Activated CD8-positive, alpha-beta T cell treated with anti-CD3 and anti-CD28 coated beads for 36 hours (primary cell): ENCODE data around the gene LSP1. TPM values are rescaled to one million over a fixed set of nuclear protein-coding genes. Genes with fewer than 3 reads are reported as not detected.

Experiments
- ATAC-seq: fragments of 200-7000 bp; cut with Tn5 transposase; one replicate; pipeline ENCODE4 v1.10.0; 2021; ENCODE audit warnings: mild to moderate bottlenecking, moderate library complexity
- CTCF ChIA-PET: fragments of 350-600 bp; sonication (Branson Sonifier 250); formaldehyde crosslinking; loops from one replicate; lab custom pipeline; 2021; ENCODE audit warnings: antibody characterized with exemption; lab: Charles Lee
- POLR2A ChIA-PET: fragments of 350-600 bp; sonication (Branson Sonifier 250); formaldehyde crosslinking; loops from one replicate; lab custom pipeline; 2021; ENCODE audit warnings: antibody characterized with exemption; lab: Charles Lee
- DNase-seq: peaks from one replicate; pipeline ENCODE4 v3.0.0-alpha.2; 2020
- H3K27ac Mint-ChIP-seq: one replicate; pipeline ENCODE4 v1.8.0; 2021; ENCODE audit warnings: mild to moderate bottlenecking, mixed read lengths
- H3K27me3 Mint-ChIP-seq: one replicate; pipeline ENCODE4 v1.8.0; 2021; ENCODE audit warnings: mixed read lengths
- H3K36me3 Mint-ChIP-seq: one replicate; pipeline ENCODE4 v1.8.0; 2021; ENCODE audit warnings: low read depth, mixed read lengths
- H3K4me1 Mint-ChIP-seq: one replicate; pipeline ENCODE4 v1.8.0; 2021; ENCODE audit warnings: low read depth, mixed read lengths
- H3K4me3 Mint-ChIP-seq: one replicate; pipeline ENCODE4 v1.8.0; 2021; ENCODE audit warnings: mild to moderate bottlenecking, moderate library complexity, mixed read lengths
- H3K9me3 Mint-ChIP-seq: one replicate; pipeline ENCODE4 v1.8.0; 2021; ENCODE audit warnings: mixed read lengths
- intact Hi-C: fragments of 100-400 bp; cut with micrococcal nuclease; formaldehyde crosslinking; loops from one replicate; pipeline ENCODE4 v1.10.0; 2022
- total RNA-seq, 2 experiments: library from RNA; stranded (reverse); gene quantifications; one replicate each; pipeline ENCODE4 v1.2.3, GENCODE V29; 2021
- TF ChIP-seq, protein P1 (sequence below): fragments of 200-600 bp; IDR thresholded peaks from one replicate; pipeline ENCODE4 v1.8.0; 2022; ENCODE audit warnings: antibody characterized with exemption, mild to moderate bottlenecking

Gene LSP1
- total RNA-seq, 2 experiments from 2014 or later, result 247 to 251 TPM

DNA sequence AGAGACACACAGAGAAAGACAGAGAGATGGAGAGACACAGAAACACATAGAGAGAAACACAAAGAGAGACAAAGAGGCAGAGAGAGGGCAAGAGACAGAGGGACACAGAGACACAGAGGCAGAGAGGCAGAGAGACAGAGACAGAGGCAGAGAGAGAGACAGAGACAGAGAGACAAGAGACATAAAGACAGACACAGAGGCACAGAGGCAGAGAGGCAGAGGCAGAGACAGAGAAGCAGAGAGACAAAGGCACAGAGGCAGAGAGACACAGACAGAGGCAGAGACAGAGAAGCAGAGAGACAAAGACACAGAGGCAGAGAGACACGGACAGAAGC, 7.8 kb upstream of the LSP1 start:
- Mint-ChIP-seq H3K9me3 (no peaks in the 10 kb centered on the region), H3K27ac (peak overlapping the region; percentile 91), H3K4me1 (peaks cover 53% of the 10 kb centered on the region), H3K36me3 (no peaks in the 10 kb centered on the region), H3K27me3 (no peaks in the 10 kb centered on the region), H3K4me3 (peak overlapping the region; percentile 57)
- ChIA-PET POLR2A (interaction anchor here (1.3 kb wide), 1 partner anchor 46 kb away, joined by 4 read pairs; the partner anchor contains the start of gene PRR33), CTCF (interaction anchor here (0.6 kb wide), 1 partner anchor 37 kb away, joined by 3 read pairs; no protein-coding TSS in a partner anchor)
- TF ChIP-seq, protein P1, sequence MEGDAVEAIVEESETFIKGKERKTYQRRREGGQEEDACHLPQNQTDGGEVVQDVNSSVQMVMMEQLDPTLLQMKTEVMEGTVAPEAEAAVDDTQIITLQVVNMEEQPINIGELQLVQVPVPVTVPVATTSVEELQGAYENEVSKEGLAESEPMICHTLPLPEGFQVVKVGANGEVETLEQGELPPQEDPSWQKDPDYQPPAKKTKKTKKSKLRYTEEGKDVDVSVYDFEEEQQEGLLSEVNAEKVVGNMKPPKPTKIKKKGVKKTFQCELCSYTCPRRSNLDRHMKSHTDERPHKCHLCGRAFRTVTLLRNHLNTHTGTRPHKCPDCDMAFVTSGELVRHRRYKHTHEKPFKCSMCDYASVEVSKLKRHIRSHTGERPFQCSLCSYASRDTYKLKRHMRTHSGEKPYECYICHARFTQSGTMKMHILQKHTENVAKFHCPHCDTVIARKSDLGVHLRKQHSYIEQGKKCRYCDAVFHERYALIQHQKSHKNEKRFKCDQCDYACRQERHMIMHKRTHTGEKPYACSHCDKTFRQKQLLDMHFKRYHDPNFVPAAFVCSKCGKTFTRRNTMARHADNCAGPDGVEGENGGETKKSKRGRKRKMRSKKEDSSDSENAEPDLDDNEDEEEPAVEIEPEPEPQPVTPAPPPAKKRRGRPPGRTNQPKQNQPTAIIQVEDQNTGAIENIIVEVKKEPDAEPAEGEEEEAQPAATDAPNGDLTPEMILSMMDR, result no peak
- ATAC-seq (peak; percentile 12), DNase-seq (no peak)
- intact Hi-C loops, result no loop called here

DNA sequence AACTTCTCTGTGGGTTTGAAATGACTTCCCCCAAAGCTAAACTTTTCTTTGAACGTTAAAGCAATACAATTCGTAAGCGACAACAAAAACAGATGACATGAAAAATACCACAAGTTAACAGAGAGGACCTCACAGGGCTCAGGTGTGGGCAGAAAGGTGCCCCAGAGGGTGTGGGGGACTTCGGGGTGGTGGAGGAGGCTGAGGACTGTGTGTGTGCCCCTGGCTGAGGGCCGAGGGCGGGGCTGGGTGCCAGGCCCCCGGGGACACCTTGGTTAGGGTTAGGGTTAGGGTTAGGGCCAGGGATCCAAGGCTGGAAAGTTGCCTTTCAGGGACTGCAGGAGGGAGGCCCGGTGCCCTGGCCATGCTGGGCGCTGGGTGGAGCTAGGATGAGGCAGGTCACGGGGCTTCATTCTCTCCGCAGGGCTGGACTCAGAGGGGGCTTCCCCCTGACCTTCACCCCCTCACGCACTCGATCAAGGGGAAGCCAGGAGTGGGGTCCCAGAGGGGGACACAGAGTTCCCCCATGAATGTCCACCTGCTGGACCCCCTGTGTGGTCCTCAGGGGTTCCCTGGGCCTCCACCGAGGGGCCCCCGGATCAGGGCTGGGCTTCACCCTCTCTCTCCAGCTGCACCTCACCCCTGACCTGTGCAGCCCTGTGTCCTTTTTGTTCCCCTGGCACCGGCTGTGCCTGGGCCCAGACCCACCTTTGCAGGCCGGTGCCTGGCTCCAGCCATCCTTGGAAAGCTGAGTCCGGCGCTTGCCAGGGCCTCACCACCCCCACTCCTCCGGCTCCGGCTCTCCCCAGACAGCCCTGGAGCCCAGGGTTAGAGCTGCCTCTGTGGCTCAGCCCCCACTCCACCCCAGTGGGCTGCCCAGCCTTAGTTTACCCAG, 7.1 kb upstream of the LSP1 start:
- ChIA-PET CTCF (interaction anchor here (0.6 to 5.5 kb wide), 6 partner anchors 13 to 193 kb away, joined by 3 to 26 read pairs (median 6); no protein-coding TSS in a partner anchor), POLR2A (interaction anchor here (0.7 to 1.3 kb wide), 5 partner anchors 10 to 102 kb away, joined by 3 to 4 read pairs (median 3); partner anchors contain the start of genes MRPL23 and PRR33)
- peak overlapping the region; percentile 91 for H3K27ac Mint-ChIP-seq
- H3K36me3 Mint-ChIP-seq, result no peaks in the 10 kb centered on the region
- ATAC-seq (peak; percentile 47), DNase-seq (peak; percentile 48)
- H3K27me3 Mint-ChIP-seq, result no peaks in the 10 kb centered on the region
- TF ChIP-seq, protein P1, result no peak
- intact Hi-C loops, result no loop called here
- H3K9me3 Mint-ChIP-seq, result no peaks in the 10 kb centered on the region
- peaks cover 60% of the 10 kb centered on the region for H3K4me1 Mint-ChIP-seq
- peak overlapping the region; percentile 57 for H3K4me3 Mint-ChIP-seq

DNA sequence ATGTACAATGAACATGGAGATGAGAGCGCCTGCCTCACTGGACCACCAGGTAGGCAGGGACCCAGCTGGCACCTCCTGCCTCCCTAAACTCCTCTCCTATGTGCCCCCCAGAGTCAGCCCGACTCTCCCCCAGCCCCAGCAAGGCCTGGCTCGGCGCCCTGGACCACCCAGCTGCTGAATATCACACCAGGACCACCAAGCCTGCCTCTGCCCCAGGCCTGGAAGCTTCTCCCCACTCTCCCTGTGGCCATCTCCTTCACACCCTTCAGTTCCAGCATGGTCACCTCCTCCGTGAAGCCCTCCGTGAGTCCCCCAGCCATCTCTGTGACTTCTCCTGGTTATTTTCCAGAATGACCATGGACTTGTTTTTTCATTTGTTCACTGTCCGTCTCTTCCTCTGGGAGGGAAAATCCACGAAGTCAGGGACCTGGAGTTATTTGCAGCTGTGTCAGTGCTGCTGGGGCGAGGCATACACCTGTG, 6.4 kb upstream of the LSP1 start:
- Mint-ChIP-seq H3K4me3 (no peak overlapping the region), H3K9me3 (no peaks in the 10 kb centered on the region), H3K27ac (peak overlapping the region; percentile 59), H3K4me1 (peaks cover 67% of the 10 kb centered on the region), H3K27me3 (no peaks in the 10 kb centered on the region), H3K36me3 (no peaks in the 10 kb centered on the region)
- POLR2A ChIA-PET, result interaction anchor here (0.8 to 1.3 kb wide), 3 partner anchors 10 to 102 kb away, joined by 3 to 4 read pairs (median 3); partner anchors contain the start of gene MRPL23
- CTCF ChIA-PET, result interaction anchor here (1.0 to 5.5 kb wide), 5 partner anchors 13 to 194 kb away, joined by 3 to 26 read pairs (median 7); no protein-coding TSS in a partner anchor
- ATAC-seq (no peak), DNase-seq (no peak)
- intact Hi-C loops, result no loop called here
- TF ChIP-seq, protein P1, result no peak

DNA sequence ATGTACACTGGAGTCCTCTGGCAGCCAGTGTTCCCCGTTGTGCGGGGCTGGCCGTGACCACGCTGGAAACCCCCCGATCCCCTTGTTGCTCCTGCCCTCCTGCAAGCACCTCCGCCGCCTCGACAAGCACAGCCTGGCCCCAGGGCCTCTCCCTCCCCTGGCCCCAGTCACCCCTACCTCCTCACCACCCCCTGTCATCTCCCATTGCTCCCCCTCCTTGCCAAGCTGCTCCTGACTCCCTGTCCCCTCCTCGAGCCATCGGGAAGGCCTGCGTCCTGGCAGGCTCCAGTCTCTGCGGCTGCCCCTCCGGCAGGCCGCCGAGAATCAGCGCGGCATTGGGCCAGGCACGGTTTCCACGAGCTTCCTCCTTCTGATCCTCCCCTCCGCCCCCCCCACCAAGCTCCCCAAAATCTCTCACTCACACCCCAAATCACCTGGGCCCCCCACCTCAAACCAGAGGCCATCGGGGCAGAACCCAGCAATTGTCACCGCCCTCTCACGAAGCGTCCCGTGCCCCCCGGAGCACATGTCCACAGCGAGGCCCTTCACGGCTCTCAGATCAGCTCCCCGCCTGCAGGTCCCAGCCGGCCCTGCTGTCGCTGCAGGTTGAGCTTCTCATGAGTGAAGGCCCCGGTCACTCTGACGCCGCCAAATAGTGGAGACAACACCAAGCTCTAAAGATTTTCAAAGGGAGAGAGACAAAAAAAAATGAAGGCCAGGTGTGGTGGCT, 5.7 kb upstream of the LSP1 start:
- TF ChIP-seq, protein P1, result no peak
- Mint-ChIP-seq H3K9me3 (no peaks in the 10 kb centered on the region), H3K27me3 (no peaks in the 10 kb centered on the region), H3K4me3 (no peak overlapping the region), H3K36me3 (no peaks in the 10 kb centered on the region), H3K4me1 (peaks cover 71% of the 10 kb centered on the region), H3K27ac (no peak overlapping the region)
- ATAC-seq (no peak), DNase-seq (no peak)
- intact Hi-C loops, result no loop called here
- POLR2A ChIA-PET, result interaction anchor here (0.7 to 1.4 kb wide), 5 partner anchors 10 to 101 kb away, joined by 3 to 5 read pairs (median 3); partner anchors contain the start of gene MRPL23
- CTCF ChIA-PET, result interaction anchor here (0.7 to 5.5 kb wide), 8 partner anchors 14 to 305 kb away, joined by 3 to 26 read pairs (median 6); no protein-coding TSS in a partner anchor
